Choroid plexus epithelial cell (primary cell): Measurements from ENCODE around the gene MLXIPL.
A peak's percentile ranks its signal among the peaks of the same experiment; 100 is the strongest.
"Not testable (repeated sequence)": the region's sequence is repeated elsewhere in the genome, so short reads cannot be mapped to it uniquely, and the experiment has no call there.

Experiments
- DNase-seq: peaks from one replicate; pipeline ENCODE4 v3.0.0-alpha.2; 2010; ENCODE audit warnings: low read depth
- H3K4me3 ChIP-seq: 2 replicates; pipeline ENCODE4 v1.5.1; 2011; ENCODE audit warnings: low read depth, mild to moderate bottlenecking, control low read depth, low read length, moderate library complexity
- TF ChIP-seq, protein P1 (sequence below): conservative IDR thresholded peaks from 2 replicates; pipeline ENCODE4 v1.5.1; 2011; ENCODE audit warnings: low read depth, mild to moderate bottlenecking, control low read depth, inconsistent platforms, low read length, moderate library complexity

The MLXIPL gene

DNA sequence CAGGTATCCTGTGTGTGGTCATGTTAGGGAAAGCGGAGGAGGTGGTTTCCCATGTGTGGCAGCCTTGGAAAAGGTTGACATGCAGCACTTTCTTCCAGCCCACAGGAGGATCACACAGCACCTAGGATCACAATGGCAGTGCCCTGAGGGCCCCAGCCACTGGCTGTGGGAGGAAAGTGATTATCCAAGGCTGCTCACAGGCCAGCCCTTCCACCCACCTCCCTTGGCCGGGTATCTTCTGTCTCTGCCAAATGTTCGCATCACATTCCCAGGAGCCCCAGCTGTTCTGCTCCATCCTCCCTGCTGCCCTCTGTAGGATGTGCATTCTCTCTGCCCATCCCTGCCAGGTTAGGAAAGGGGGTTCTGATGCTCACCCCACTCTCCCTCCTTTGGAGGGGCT lies 2.5 kb upstream of the MLXIPL start:
- H3K4me3 ChIP-seq = no peak overlapping the region
- no peak for DNase-seq
- TF ChIP-seq, protein P1, sequence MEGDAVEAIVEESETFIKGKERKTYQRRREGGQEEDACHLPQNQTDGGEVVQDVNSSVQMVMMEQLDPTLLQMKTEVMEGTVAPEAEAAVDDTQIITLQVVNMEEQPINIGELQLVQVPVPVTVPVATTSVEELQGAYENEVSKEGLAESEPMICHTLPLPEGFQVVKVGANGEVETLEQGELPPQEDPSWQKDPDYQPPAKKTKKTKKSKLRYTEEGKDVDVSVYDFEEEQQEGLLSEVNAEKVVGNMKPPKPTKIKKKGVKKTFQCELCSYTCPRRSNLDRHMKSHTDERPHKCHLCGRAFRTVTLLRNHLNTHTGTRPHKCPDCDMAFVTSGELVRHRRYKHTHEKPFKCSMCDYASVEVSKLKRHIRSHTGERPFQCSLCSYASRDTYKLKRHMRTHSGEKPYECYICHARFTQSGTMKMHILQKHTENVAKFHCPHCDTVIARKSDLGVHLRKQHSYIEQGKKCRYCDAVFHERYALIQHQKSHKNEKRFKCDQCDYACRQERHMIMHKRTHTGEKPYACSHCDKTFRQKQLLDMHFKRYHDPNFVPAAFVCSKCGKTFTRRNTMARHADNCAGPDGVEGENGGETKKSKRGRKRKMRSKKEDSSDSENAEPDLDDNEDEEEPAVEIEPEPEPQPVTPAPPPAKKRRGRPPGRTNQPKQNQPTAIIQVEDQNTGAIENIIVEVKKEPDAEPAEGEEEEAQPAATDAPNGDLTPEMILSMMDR = peak; percentile 24

DNA sequence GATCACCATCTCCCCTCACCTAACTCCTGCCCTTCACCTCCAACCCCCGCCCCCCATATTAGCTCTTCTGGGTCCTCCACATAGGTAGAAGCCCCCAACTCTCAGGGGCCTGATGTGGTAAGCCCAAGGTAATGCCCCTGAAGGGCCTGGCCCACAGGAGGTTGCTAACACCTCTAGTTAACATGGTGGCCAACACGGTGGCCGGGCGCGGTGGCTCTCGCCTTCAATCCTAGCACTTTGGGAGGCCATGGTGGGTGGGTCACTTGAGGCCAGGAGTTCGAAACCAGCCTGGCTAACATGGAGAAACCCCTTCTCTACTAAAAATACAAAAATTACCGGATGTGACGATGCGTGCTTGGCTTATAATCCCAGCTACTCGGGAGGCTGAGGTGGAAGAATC lies 954 bp upstream of the MLXIPL start:
- TF ChIP-seq, protein P1 = no peak
- H3K4me3 ChIP-seq = no peak overlapping the region
- DNase-seq = no peak

DNA sequence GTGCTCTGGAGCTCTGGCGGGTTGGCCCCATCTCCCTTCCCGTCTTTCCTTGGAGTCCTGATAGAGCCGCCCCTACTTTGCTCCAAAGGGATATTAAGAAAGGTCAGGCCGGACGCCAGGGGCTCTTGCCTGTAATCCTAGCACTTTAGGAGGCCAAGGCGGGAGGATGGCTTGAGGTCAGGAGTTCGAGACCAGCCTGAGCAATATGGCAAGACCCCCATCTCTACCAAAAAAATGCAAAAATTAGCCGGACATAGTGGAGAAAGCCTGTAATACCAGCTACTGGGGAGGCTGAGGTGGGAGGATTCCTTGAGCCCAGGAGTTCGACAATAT lies 313 bp upstream of the MLXIPL start:
- TF ChIP-seq, protein P1 = no peak
- no peak for DNase-seq
- no peak overlapping the region for H3K4me3 ChIP-seq

DNA sequence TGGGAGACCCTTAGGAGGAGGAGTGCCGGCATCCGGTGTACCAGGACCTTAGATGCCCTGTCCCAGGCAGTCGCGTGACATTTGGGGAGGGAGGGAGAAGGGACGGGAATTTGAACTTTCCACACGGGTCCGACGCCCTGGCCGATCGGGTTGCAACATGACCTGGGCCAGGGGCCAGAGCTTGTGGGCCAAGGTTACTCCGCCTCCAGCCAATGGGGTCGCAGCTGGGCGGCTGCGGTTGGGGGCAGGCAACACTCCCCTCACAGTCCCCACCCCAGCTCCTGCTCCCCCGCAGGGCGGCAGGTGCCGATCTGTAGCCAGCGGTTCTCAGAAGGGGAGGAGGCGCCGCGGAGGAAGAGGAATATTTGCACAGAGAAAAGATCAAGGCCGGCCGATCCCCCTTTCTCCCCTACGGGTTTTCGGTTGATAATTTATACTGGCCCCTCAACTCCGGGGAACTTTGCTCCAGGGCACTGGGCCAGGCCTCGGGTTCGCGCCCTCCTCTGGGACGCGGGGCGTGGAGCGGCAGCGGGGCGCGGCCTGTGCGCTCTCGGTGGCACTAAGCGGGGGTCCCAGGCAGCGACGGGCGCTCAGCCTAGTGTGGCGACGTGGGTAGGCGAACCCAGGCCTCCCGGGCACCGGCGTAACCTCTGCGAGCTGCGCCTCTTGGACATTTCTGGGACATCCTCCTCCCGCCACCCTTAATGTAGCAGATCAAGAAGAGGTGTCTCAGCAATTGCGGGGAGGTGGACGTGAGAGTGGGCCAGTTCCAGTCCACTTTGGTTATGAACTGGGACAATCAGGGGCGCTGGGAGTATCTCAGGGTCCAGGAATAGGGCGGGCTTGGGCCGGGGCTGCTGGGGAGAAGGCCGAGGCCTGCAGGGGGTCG lies 1.2 kb downstream of the MLXIPL start:
- no peak overlapping the region for H3K4me3 ChIP-seq
- TF ChIP-seq, protein P1 = no peak
- no peak for DNase-seq

DNA sequence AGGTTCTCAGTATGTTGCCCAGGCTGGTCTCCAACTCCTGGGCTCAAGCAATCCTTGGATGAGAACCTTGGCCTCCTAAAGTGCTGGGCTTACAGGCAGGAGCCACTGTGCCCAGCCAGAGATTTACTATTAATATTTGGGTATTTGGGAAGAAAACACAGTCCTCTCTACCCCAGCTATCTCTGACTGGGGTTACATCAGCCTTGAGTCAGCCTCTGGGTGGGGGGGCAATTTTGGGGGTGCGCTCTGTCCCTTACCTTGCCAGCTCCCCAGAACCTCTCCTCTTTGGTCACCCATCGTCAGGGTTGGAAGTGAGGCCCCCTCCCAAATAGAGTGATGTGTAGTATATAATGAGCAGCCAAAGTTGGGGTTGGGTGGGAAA lies 1.8 kb downstream of the MLXIPL start:
- no peak overlapping the region for H3K4me3 ChIP-seq
- TF ChIP-seq, protein P1 = no peak
- DNase-seq = no peak

DNA sequence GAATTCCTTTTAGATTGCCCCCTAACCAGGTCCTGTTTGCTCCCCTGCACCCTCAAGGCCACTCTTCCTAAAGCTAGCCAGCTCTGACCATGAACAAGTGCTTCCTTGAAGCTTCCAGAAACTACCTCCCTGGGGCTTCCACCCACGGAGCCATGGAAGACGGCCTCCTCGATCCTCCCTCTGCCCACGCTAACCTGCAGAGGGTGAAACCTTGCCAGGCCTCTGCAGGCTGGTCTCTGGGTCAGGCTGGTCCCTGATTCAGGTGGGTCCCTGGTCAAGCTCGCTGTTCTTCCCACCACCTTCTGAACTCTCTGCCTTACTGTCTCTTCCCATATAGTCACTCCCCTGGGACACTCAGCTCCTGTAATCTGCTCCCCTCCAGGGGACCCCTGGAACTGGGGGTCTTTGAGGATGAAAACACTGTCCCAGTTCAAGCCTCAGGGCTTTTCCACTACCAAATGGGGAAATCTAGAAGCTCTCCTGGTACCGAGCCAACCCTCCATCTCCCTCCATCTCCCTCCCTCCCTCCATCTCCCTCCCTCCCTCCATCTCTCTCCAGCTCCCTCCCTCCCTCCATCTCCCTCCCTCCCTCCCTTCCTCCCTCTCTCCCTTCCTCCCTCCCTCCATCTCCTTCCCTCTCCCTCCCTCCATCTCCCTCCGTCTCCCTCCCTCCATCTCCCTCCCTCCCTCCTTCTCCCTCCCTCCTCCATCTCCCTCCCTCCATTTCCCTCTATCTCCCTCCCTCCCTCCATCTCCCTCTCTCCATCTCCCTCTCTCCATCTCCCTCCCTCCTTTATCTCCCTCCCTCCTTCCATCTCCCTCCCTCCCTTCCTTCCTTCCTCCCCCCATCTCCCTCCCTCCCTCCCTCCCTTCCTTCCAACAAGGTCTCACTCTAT lies 2.9 kb downstream of the MLXIPL start:
- no peak overlapping the region for H3K4me3 ChIP-seq
- DNase-seq = no peak
- TF ChIP-seq, protein P1 = no peak

DNA sequence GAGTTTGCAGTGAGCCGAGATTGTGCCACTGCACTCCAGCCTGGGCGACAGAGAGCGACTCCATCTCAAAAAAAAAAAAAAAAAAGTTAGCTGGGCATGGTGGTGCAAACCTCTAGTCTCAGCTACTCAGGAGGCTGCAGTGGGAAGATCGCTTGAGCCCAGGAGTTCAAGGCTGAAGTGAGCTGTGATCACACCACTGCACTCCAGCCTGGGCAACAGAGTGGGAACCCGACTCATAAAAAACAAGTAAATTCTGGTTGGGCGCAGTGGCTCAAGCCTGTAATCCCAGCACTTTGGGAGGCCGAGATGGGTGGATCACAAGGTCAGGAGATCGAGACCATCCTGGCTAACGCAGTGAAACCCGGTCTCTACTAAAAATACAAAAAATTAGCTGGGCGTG lies 4.9 kb downstream of the MLXIPL start:
- not testable (repeated sequence) for H3K4me3 ChIP-seq, DNase-seq
